HL-60/S4 treated with phorbol 12-myristate 13-acetate at 8.2 ng/mL for 4 days and 3 days (cell line): ENCODE results near the gene ARFGAP3.

Experiments
- in situ Hi-C: fragments of 300-500 bp; cut with MboI; formaldehyde crosslinking; loops from 2 replicates; pipeline ENCODE4 v1.15.0; 2022; ENCODE audit warnings: low sequenced_read_pairs

ARFGAP3 gene

DNA sequence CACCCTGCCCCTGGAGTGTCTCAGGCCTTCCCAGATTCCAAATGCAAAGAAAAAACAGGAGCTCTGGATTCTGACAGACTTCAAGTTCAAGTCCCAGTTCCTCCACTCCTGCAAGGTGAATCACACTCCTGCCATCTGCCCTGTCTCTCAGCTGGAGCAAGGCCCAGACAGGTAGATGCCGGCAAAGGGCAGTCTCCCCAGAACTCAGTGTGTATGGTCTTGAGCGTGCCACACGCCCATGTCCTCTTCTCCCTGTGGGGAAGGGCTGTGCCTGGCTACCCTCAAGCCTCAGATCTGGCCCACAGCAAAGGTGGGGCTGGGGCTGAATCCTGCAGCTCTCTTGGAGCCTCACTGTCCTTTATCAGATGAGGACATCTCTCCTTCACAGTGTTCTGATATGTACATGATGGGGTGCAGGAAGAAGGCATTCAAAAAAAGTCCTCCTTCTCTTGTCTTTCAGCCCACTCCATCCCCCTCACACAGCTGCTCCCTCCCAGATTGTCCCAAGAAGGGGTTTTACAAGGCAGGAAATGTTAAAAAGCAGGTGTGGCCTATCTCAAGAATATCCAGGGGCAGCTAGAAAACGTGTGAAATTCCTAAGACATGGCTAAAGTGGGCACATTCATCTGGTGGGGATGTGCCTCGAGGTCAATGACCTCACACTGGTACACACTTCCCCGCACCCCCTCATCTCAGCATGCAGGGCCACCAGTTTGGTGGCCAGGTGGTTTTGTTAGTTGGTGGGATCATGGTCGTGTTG lies 27.7 kb upstream of the ARFGAP3 start:
- in situ Hi-C loops = no loop called here

DNA sequence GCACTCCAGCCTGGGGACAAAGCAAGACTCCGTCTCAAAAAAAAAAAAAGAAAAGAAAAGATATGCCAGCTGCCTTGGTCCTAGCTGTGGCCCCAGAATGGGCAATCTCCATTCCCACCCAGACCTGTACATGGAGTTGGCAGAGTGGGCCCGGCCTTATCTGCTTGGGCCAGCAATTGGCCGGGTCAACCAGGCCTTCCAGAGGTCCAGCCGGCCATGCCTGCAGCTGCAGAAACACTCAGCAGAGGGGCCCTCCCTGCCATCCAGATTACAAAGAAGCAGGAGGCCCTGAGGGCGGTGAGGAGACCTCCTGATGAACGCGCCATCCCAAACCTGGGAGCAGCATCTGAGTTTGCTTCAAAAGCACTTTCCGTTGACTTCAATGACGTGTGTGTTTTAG lies 26.9 kb upstream of the ARFGAP3 start:
- in situ Hi-C loops = no loop called here

DNA sequence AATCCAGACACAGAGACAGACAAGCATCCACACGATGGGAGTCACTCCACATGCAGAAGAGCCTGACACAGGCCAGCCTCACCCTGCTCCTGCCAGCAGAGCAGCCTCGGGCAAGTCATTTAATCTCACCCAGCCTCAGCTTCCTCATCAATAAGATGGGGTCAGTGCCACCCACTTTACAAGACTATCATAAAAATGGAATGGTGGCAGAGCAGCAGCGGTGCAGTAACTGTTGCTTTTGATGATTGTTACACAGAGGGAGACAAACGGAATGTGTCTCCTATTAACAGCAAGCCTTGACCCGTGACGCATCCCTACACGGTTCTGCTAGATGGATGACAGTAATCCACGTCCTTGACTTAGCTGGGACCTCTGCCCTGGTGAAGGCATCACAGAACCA lies 26.0 kb upstream of the ARFGAP3 start:
- in situ Hi-C loops = no loop called here

DNA sequence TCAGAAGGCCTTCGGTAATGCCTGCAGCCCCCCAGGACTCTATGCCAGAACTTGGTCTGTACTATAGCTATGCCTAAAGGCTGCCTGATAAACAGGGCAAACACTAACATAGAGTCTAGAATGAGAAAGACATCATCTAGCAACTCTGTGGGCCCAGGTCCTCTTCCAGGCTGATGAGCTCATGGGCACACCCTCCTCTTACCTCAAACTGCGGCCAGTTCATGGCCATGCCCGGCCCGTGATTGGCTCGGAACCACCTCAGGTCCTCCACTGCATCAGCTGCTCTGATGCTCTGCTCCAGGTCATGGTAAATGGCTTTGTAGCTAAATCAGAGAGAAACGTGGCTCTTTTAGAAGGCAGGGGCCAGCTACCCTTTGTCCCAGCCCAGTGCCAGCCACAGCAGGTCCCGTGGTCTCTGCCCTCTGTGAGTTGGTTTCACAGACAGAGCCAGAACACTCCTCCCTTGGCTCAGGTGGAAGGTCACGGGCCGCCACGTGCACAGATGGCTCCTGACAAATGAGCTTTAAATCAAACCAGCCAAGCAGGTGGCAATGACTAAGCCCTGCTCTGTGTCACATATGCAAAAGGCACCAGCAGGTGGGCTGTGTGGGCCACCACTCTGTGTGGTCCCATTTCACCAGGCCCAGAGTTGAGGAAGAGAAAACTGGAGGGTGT lies 25.0 kb upstream of the ARFGAP3 start:
- in situ Hi-C loops = no loop called here

DNA sequence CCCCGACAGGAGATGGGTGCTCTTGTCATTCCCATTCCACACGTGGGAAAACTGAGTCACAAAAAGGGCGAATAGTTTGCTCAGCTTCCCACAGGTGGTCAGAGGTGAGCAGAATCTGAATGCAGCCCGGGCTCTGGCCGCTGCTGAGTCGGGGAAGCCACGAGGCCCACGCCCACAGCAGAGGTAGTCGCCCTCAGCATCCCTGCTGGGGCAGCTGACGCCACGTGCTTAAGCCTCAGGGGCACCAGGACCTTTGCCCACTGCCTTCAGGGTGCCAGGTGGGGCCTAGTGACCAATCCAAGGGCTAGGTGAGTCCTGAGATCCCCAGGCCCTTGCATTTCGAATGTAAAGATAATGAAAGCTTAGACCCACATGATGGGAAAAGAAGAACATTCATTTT lies 24.2 kb upstream of the ARFGAP3 start:
- in situ Hi-C loops = no loop called here

DNA sequence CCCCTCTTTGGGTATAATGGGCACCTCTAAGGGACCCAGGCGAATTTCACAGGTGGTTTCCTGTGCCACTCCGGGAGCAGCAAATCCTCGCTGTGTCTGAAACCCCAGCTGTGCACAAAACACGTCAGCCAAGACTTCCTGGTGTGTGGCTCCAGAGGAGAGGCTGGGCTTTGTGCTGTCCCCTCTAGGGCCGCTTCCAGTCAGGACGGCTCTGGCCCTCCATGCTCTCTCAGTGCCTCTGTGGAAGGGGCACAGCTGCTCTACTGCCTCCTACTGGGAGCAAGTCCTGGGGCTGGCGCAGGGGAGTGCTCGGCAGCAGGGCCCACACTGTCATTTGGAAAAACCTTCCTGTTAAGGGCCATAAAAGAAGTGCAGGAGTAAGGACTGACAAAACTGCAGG lies 23.7 kb upstream of the ARFGAP3 start:
- in situ Hi-C loops = no loop called here

DNA sequence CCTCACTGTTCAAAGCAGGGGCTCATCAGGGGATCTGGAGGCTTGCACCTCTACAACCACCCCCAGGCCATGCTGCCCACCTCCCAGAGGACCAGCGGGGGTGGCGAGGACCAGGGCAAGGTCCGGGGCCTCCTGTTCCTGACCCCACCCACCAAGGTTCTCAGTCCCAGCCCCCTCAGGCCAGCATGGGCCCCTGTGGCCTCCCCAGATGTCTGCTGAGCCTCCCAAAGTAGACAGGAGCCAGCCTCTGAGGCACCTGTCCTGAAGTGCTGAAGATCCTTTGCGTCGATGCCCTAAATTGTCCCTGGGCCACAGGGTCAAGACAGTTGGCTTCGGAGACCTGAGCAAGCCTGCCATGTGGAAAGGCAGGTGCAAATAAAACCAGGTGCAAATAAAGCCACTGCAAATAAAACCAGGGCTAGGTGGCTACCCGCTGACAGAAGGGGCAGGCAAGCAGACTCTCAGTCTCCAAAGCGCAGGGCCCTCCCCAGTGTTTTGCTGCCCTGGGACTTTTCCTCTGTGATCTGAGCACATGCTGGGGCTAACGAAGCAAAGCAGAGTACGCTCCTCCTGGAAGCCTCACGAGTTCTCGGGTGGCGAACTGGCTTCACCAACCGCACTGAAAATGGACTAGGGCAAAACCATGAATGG lies 22.4 kb upstream of the ARFGAP3 start:
- in situ Hi-C loops = loop anchor here (10.0 kb wide), 1 partner anchor 85 kb away; no protein-coding TSS in a partner anchor

DNA sequence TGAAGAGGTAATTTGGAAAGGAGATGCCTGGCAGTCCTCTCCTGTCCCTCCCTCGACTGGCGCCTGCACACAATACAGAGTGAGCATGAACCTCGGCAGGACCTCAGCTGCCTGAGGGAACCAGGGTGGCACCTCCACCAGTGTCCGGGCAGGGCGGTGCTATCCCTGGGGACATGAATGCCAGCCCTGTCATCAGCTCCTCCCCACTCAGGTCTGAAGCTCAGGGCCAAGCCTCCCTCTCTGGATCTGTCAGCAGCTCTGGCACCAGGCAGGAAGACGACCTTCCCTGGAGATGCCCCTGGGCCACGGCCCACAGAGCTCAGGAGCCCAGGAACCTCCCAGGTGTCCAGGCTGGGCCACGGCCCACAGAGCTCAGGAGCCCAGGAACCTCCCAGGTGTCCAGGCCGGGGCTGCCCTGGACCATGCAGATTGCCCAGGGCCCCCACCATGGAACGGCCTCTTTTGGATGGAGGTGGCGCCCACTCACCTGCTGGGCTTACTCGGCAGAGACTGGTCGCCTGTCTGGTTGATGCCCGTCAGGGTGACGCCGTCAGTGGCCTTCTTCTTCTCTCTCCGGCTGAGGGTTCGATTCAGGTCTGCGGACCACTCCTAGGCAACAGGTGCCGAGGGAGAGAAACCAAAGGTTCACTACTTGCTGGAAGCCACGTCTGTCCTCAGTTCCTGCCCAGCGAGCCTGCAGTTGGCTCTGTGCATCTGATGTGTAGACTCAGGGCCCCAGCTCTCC lies 21.7 kb upstream of the ARFGAP3 start:
- in situ Hi-C loops = loop anchor here (10.0 kb wide), 1 partner anchor 86 kb away; no protein-coding TSS in a partner anchor

DNA sequence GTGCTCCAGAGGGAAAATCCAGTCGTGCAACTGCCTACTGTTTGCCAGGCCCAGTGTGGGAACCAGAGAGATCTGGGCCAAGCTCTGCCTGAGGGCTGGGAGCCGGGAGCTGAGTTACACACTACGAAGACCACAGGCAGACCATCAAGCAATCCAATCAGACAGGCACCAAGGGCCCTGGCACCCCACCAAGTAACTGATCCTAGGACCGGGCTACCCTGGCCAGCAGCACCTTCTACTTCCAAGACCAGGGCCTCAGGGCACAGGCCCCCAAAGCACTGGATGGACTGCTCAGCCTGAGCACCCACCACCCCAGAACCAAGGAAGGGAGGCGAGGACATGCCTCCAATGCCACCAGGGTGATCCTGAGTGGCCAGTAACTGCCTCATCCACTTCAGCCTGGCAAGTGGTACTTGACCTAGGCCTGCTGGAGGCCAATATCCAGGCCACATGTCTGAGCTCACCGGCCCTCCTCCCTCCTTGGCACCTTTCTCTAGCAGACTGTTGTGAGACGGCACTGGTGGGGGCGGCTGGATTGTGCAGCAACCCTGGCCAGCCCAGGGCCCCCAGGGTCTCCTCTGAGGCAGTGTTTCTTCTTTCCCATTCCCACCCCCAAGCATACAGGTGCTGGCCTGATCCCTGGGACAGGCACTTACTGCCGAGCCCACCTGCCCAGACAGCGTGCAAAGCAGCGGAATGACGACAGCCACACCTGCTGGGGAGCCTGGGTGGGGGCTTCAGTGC lies 20.7 kb upstream of the ARFGAP3 start:
- in situ Hi-C loops = loop anchor here (10.0 kb wide), 1 partner anchor 87 kb away; no protein-coding TSS in a partner anchor

DNA sequence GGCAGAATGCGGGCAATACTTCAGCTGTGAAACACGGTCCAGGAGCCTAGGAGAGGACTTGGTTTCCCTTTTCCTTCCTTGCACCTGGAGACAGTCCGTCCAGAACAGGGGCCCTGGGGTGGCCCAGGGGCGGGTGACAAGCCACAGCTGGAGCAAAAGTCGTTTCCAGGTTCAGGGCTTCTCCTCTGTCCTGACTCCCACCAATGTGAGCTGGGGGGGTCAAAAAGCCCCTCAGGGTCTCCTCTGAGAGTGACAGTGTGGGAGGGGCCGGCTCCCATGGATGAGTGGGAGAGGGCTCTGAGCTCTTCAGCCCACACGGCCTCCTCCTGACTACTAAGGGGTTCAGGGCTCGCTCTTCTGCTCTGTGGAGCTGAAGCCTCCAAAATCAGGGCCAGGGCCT lies 20.1 kb upstream of the ARFGAP3 start:
- in situ Hi-C loops = loop anchor here (10.0 kb wide), 1 partner anchor 88 kb away; no protein-coding TSS in a partner anchor

DNA sequence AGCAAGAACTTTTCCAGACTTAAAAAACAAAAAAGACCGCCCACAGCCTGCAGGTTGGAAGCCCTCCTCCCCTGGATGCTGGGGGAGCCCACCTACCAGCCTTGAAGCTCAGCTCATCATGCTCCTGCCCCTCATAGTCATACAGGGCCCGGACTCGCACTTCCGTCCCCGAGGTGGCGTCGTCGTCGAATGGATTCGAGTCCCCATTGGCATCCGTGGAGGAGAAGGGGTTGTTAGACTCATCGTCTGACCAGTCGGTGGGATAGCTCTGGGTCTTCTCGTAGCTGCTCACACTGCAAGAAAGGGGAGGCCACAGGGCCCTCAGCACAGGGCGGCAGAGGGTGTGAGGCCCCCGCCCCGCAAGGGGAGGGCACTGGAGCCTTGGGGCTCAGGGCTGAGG lies 19.0 kb upstream of the ARFGAP3 start:
- in situ Hi-C loops = loop anchor here (10.0 kb wide), 1 partner anchor 89 kb away; no protein-coding TSS in a partner anchor

DNA sequence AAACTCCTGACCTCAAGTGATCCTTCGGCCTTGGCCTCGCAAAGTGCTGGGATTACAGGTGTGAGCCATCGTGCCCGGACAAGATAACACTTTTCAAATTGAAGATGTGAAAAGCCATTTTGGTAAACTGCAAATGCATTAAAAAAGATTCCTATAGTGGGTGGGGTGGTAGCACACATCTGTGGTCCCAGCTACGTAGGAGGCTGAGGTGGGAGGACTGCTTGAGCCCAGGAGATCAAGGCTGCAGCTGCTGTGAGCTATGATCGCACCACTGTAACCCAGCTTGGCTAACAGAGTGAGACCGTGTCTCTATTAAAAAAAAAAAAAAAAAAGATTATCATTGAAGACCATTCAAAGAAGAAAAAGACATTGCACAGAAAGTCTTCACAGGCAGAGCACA lies 16.9 kb upstream of the ARFGAP3 start:
- in situ Hi-C loops = loop anchor here (10.0 kb wide), 1 partner anchor 91 kb away; no protein-coding TSS in a partner anchor

DNA sequence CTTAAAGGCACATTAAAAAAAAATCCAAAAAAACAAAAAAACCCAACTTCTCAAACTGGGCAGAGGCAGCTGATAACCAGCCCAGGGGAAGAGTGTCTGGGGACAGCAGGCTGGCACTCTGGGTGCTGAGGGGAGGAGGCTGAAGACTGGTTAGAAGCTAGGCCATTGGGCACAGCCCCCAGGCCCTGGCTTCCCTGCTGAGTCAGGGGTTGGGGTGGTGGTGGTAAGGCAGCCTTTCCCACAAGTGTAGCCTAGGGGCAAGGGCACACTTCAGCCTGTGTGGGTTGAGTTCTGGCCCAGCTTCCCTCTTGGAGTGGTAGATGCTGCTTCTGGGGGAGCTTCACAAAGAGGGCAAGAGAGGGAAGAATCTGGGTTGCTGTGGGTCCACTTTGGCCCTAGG lies 16.3 kb upstream of the ARFGAP3 start:
- in situ Hi-C loops = loop anchor here (10.0 kb wide), 1 partner anchor 91 kb away; no protein-coding TSS in a partner anchor

DNA sequence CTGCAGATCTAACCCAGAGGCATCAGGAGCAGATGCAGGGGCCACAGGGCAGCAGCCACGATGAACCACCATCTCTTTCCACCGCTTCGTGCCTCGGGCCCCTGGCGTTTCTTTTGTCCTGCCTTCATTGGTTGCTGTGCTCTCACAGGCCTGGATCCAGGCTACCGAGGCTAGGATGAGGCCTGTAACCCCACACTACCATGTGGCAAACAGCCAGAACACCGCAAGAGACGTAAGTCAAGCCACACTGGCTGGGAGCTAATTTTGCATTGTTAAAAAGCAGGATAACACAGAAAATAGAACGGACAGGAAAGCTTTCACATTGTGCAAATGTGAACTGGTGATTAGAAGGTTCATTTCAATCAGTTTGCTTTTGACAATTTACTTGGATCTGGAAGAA lies 15.7 kb upstream of the ARFGAP3 start:
- in situ Hi-C loops = loop anchor here (10.0 kb wide), 1 partner anchor 92 kb away; no protein-coding TSS in a partner anchor

DNA sequence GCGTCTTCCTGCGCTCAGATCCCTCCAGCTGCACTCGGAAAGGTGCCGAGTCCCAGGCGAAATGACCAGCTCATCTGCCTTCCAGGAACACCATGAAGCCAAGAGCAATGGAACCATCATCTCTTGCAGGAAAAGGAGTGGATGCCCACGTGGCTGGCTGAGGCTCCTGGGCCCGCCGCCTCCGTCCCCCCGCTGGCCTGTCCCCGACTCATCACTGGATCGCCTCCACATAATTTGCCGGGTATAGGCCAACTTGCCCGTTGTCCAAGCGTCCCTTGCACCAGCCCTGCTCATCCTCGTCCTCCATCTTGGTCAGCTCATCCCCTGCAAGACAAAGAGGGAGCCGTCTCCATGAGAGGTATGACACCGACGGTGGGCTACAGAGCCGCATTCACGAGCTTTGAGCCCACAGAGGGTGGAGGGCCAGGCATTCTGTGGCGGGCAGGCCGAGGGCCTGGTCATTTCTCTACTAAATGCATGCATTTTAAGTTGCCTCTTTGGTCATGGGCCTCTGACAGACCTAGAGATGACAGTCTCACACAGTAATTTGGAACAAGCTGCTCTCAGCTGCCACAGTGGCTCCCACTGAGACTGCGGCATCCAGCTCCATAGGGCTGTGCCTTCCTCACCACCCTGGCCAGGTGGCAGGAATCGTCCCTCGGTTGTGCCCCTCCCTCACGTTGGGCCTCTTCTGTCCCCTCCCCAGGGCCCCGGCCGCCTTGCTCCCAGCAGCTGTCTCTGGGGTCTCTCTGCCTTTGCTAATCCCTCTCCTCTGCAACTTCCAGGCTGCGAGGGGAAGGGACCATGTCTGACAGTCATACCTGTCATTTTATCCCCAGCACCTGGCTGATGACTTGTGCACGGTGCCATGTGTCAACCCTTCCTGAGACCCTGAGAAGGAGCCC lies 14.3 kb upstream of the ARFGAP3 start:
- in situ Hi-C loops = loop anchor here (10.0 kb wide), 1 partner anchor 93 kb away; no protein-coding TSS in a partner anchor

DNA sequence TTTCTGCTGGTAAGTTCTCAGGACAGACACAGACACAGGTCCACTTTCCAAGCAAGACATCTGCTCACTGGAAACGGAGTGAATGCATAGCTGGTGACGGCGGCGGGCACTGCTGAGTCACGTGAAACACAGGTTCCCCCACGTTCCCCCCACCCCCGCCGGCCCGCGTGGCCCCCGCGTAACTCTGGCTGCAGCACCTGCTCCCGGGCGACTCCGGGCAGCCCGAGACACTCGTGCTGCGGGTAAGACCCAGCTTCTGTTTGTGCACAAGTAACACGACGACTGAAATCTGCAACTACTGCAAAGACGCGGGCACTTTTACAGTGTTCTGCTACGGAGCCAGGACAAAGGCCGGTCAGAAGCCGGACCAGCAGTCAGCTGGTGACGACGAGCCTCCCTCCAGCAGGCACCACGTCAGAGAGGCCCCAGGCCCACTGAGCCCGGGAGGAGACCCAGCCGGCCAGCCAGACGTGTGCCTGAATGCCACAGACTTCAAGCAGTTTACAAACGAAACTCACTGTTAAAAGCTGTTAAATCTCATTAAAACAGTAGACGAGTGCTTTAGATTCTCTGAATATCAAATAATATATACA lies 12.9 kb upstream of the ARFGAP3 start:
- in situ Hi-C loops = loop anchor here (10.0 kb wide), 1 partner anchor 95 kb away; no protein-coding TSS in a partner anchor

DNA sequence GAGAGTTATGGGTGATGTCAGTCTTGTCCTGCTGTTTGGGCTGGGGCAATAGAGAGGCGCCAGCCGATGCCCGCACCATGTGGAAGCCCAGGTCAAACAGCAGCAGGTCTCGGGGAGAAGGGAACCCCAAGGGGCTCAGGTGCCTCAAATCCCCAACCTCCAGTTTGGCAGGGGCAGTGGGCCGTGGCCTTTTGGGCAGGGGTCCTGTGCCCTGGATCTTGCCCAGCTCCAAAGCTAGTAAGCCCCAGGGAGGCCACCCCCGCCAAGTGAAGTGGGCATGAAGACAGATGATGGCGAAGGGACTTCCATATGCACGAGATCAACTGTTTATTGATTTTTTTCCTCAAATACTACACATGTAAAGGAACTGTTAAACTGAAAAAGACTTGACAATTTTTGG lies 12.4 kb upstream of the ARFGAP3 start:
- in situ Hi-C loops = no loop called here

DNA sequence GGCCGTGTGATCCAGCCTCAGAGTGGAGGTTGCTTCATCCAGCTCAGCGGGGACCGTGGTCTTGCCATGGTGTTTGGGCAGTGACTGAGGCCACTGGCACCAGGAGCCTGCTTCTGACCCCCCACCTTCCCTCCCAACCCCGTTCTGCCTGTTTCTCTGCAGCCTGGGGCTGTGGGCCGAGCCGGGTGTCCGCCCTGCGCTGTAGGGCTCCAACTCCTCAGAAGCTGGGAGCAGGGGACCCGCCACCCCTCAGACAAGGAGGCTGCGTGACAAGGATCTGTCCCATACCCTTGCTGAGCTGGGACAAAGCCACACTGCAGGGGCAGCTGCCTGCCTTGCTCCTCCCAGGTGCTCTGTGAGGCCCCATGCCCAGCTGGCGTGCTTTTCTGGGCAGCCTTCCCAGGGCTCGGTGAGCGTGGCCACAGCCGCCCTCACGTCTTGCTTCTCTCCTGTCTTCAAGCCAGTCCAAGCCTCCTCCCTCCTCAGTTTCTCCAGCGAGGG lies 11.7 kb upstream of the ARFGAP3 start:
- in situ Hi-C loops = no loop called here
